HG02571 (cell line): Measurements from ENCODE around the gene KCNN3.
"Not testable (repeated sequence)": the region's sequence is repeated elsewhere in the genome, so short reads cannot be mapped to it uniquely, and the experiment has no call there.

Source experiments
- ATAC-seq: cut with Tn5 transposase; IDR thresholded peaks from one replicate; pipeline ENCODE4 v1.9.1; 2021; ENCODE audit warnings: mild to moderate bottlenecking, moderate library complexity; ENCODE audit not compliant: unreplicated experiment

KCNN3 gene

DNA sequence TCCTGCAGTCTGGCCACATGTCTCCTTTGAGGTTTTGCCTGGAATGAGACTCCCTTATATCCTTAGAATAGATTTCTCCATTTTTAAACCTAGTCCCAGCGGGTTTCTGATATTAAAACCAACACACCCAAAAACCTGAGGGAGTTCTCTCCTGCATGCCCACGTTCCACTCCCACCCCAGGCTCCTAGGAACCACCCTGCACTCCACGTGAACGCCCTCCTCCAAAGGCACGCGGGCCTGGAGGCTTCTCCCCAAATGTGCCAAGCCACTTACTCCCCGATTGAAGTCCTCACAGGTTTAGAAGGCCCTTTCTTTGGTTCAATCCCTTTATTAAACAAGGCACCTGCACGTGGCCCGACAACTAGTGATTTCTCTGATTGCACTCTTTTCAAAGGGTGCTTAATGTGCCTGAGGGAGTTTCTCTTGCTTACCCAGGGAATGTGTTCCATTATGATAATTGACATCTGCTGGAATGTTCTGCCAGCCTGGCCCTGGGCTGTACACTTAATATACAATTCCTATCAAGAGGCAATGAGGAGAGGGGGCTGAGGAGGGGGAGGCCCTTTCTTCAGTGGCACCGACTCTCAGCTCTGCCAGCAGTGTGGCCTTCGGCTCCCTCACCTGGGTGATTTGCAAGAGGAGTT is 157.8 kb downstream of the KCNN3 start:
- ATAC-seq: no peak

DNA sequence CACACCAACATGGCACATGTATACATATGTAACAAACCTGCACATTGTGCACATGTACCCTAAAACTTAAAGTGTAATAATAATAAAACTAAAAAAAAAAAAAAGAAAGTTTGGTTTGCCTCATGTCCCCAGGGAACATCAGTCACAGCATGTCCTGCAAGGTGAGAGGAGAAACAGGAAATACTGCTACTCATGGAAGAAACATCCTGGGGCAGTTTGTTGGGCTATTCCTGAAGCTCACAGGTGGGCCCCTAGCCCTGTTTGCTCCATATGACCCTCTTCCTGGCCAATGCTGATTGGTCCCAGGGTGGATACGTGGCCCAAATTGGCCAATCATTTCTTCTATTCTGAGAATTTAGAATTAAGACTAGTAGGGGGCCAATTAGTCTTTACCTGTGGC is 158.7 kb downstream of the KCNN3 start:
- ATAC-seq: no peak

DNA sequence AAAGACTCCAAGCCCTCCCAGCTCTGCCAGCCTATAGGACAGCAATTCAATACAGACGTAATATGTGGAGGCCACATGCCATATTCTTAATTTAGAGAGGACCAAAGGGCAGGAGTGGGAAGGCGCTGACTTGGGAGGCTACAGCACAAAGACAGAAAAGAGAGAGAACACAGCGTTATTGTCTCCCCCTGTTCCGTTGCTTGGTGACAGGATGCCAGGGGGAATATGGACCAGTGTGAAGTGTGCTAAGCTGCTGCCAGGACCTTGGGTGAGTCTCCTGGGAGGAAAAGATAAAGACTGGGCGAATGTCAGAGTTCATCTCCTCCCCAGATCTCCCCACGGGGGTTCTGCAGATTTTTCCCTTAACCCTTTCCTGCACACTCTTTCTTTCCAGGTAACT is 160.0 kb downstream of the KCNN3 start:
- no peak for ATAC-seq

DNA sequence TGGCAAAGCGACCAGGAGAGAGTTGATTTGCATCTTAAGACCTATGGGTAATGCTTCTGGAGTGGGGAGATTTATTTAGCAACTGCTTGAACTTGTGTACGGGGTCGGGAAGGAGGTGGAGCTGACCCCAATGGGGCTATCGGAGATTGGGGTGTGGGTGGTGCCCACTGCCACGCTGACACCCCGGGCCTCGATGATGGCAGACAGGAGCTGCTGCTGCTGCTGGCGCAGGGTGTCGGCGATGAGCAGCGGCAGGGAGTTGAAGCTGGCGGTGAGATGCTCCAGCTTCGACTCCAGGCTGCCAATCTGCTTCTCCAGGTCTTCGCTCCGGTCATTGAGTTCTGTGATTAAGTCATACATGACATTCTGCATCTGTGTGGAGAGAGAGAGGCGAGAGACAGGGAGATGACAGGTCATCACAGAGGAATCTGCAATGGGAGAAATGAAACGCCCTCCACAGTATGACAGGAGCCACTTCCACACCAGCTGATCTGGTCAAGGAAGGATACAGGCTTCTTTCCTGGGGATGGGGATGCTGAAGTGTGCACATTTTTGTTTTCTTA is 162.1 kb downstream of the KCNN3 start:
- no peak for ATAC-seq

DNA sequence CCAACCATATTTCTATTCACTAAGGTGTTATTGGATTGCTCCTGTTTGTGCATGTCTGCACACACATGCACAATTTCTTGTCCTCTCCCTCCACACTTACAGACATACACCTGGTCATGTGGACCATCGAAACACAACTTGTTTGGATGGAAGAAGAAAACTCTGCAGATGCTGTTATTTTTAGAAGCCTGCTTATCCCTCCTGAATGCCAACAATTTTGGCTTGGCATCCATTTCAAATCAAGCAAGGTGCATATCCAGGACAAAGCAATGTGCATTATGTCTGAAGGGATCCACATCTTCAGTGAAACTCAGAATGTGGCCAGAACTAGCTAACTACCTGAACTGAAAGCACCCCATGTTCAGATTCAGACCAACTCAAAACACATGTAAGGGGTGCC is 163.2 kb downstream of the KCNN3 start:
- ATAC-seq: no peak

DNA sequence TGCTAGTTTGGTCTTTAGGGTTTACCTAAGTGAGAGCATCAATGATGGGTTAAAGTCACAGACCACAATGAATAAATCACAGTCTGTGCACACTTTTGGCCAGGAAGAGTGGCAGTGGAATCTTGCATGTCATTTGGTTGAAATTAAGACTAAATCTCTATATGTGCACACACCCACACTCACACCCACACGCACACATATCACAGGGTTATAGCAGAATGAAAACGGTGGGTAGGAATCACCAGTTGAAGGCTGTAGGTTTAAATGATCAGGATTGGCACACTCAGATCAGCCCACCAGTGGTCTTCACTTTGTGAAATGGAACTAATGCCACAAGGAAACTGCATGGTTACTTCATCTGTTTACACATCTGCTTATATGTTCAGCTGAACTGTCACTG is 164.5 kb downstream of the KCNN3 start:
- no peak for ATAC-seq

DNA sequence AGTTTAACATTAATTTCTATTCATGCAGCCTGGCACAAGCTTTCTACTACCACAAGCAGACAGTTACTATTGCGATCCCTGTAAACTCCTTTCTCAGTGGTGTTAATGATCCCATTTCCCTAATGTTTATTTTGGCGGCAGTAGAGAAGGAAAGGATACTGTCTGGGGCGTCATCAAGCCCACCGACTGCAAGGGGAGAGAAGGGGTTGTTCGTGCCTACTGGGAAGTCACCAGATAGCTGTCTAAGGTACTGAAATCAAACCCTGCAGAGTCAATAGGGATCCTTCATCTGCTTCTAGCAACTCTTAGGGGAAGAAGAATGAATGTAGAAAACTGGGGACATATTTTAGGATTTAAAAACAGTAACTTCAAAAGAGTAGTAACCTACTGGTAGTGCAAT is 166.9 kb downstream of the KCNN3 start:
- no peak for ATAC-seq

DNA sequence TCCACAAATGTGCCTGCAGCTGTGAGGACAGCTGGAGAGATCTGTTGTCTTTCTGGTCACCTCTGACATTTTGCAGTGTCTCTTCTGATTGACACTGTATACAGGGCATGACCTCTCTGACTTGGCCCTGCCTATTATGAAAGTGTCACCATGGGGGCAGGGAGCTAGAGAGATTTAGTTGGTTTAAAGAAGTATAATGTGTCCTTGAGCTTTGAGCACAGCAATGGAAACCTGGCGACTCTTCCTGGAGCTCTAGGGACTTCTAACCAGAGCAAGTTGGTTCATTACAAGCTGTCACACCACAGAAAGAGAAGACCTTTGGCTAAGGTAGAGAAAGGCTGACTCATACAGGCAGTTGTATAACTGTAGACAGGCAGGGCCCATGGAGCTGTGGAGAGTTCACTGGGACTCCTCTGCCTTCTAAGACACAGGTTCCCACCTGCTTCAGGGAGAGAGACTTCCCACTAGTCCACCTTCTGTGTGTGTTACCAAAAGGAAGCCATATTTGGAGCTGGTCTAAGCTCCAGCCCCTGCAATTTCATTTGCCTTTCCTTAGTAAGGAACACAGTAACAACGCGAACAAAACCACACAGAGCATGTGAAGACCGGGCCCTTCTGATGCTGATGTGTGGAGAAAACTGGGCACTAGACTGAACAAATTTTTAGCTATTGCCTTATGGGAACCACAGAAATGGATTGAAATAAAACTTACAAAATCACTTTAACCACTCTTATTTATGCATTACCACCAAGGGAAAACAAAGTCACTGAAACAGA is 171.6 kb downstream of the KCNN3 start:
- no peak for ATAC-seq

DNA sequence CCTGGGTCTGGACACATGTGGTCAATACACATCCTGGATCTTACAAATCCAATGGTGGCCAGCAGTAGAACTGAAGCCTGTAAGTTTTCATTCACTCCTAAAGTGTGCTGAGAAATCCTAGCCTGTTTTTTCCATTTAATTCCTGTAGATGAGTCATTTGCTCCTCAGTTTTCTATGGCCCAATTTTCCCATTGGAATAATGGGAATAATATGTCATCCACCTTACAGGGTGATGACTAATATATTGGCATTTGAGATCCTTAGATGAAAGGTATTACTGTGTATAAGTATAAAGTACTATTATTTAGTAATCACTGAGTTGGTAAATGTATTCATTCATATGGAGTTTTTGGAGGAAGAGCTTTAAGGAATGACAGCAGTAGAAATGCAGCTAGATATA is 172.4 kb downstream of the KCNN3 start:
- ATAC-seq: no peak

DNA sequence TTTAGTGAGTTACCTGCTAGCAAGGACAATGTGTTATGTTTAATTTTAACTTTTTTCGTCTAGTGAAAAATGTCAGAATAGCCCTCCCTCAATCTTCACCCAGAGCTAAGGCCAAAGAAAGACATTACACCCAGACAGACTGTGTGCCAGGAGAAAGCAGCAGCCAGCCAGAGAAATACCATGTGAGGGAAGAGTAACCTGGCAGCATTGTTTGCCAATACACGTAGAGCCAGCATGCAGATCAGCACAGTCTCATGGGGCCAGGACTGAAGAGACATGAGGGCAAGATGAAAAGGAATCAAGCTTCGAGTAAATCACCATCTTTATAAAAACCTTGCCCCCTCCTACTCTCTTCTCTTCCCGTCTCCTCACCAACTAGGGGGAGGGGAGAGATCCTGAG is 173.6 kb downstream of the KCNN3 start:
- no peak for ATAC-seq

DNA sequence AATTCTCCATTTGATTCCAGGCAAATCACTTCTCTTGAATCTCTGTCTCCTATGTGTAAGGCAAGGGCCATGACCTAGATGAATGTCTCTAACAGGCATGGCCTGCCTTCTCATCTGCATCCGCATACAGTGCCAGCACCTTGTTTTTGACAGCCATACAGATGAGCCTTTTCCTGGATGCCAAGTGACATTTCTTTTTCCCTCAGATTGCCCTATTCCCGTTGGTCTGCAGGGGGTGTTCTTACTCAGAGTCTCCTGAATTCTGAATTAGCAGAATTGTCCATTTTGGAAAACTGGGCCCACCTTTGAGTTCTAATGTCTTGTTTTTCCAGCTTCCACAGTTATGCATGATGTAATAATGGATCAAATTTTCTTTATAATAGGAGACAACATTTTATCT is 174.1 kb downstream of the KCNN3 start:
- no peak for ATAC-seq

DNA sequence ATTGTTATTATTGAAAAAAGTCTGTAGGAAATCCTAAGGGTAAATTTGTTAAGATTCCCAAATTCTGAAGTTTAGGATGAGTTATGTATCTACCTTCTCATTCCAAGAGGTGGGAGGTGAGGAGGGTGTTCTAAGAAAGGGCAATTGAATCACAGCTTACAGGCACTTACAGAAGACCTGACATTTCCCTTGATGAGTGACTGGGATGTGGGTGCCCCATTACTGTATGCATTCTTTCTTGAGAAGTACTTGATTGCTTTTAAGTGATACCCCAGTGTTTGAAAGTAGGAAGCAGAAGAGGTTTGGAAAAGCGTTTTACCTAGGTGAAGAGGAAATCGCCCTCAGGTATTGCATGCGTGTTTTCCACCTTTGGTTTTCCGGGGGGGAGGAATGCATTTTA is 175.1 kb downstream of the KCNN3 start:
- ATAC-seq: no peak

DNA sequence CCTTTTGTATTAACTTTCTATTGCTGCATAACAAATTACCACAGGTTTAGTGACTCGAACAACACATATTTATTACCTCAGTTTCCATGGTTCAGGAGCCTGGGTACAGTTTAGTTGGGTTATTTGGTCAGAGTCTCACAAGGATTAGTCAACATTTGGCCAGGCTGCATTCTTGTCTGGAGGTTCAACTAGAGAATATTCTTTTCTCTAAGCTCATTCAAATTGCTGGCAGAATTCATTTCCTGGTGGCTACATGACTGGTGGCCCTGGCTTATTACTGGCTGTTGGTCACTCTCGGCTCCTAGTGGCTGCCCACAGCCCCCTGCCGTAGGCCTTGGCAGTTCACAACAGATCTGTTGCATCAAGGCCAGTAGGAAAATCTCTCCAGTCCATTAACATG is 181.0 kb downstream of the KCNN3 start:
- ATAC-seq: no peak

DNA sequence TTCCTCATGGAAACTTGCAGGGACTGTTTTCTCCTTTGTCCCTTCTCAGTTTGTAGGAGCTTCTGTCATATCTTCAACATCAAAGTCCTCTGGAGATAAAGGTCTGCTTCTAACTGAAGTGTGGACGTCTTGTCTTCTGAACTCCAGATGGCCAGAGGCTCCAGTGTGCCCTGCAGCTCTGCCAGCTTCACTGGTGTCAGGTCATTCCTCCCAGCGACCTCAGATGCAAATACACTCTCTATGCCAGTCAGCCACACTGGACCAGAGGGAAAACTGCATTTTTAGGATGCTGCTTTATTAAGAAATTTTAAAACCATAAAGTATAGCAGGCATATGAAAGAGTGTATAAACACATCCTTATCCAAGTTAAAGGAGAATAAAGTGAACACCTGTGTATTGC is 183.6 kb downstream of the KCNN3 start:
- ATAC-seq: no peak

DNA sequence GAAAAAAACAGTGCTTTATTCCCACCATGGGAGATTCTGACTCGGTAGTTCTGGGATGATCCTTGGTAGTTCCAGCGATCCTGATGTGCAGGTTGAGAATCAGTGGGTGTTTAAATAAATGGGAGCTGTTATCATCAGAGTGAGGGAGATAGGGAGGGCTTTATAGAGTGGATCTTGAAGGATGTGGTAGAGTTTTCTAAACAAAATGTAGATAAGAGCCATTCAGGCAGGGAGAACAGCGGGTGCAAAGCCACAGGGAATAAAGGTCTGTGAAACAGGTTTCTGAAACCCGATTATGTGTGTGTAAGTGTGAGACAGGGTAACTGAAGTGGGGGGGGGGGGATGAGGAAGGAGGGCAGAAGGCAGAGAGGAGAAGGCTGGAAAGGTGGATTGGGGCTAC is 186.3 kb downstream of the KCNN3 start:
- ATAC-seq: no peak

DNA sequence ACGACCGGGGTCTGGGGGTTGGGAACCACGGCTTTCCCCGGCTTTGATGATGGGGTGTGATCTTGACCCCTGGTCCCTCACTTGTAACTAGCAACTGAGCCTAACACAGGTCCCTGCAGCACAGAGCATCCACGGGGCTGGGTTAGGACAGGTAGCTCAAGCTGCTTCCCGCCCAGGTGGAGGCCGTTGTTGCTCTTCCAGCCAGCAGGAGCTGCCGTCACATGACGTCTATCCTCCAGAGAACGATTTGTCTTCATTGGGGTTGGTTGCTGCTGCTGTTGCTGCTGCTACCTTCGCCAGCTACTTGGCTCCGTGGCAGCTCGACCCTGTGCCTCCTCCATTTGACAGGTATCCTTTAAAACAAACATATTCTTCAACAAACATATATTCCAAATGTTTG is 187.8 kb downstream of the KCNN3 start:
- ATAC-seq: no peak

DNA sequence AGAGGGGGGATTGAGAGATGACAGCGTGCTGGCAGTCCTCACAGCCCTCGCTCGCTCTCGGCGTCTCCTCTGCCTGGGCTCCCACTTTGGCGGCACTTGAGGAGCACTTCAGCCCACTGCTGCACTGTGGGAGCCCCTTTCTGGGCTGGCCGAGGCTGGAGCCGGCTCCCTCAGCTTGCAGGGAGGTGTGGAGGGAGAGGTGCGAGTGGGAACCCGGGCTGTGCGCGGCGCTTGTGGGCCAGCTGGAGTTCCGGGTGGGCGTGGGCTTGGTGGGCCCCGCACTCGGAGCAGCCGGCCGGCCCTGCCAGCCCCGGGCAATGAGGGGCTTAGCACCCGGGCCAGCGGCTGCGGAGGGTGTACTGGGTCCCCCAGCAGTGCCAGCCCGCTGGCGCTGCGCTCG is 192.2 kb downstream of the KCNN3 start:
- not testable (repeated sequence) for ATAC-seq

DNA sequence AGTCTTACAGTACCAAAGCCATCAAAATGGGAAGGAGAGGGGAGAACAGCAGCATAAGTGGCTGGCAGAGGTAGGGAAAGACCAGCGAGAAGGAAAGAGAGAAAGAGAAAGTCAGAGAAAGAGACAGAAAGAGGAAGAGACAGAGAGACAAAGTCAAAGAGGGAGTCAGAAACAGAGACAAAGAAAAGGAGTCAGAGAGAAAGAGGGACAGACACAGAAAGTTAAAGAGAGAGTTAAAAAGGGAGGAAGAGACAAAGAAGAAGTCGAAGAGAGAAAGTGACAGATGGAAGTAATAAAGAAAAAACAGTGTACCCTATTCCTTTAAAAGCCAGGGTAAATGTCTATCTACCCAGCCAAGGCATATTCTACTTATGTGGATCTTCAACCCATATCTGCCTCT is 193.2 kb downstream of the KCNN3 start:
- not testable (repeated sequence) for ATAC-seq

DNA sequence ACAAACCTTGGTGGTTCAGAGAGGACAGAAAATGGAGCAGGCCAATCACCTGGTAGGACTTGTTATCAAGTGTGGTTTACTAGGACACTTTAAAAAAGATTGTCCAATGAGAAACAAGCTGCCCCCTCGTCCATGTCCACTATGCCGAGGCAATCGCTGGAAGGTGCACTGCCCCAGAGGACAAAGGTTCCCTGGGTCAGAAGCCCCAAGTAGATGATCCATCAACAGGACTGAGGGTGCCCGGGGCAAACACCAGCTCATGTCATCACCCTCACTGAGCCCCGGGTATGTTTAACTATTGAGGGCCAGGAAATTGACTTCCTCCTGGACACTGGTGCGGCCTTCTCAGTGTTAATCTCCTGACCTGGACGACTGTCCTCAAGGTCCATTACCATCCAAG is 195.6 kb downstream of the KCNN3 start:
- not testable (repeated sequence) for ATAC-seq

DNA sequence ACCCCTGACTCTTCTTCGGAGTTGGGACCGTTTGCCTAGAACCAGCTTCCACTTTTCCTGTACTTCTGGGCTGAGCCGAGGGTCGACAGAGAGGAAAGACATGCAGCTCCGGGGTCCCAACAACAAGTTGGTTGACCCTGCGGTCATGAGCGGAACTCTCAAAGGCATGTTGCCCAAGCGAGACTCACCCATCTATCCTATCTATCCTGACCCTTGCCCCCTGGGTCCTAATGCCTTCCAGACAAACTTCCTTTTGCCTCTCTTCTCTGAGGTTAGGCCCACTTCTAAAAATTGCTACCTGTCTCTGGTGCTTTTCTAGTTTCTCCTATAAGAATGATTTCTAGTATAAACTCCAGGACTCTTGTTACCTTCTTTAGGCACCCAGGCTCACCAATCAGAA is 197.8 kb downstream of the KCNN3 start:
- ATAC-seq: not testable (repeated sequence)

DNA sequence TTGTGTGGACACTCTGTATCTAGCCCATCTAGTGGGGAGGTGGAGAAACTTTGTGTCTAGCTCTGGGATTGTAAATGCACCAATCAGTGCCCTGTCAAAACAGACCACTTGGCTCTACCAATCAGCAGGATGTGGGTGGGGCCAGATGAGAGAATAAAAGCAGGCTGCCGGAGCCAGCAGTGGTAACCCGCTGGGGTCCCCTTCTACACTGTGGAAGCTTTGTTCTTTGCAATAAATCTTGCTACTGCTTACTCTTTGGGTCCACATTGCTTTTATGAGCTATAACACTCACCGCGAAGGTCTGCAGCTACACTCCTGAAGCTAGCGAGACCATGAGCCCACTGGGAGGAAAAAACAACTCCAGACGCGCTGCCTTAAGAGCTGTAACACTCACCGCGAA is 198.7 kb downstream of the KCNN3 start:
- ATAC-seq: not testable (repeated sequence)
